Small intestine (tissue), 7 donors: ENCODE measurements around the gene TSPAN11. TPM values are rescaled to one million over a fixed set of nuclear protein-coding genes. Genes with fewer than 3 reads are reported as not detected.
A peak's percentile ranks its signal among the peaks of the same experiment; 100 is the strongest.

Source experiments
- DNase-seq, 2 donors: peaks; one replicate each; pipeline versions ENCODE4 v3.0.0 to v3.0.0-alpha.2; 2013
- FAIRE-seq: peaks from 2 replicates; lab custom pipeline; 2012; peaks lifted over from hg19 to GRCh38; lab: Jason Lieb, UNC
- H3K27ac ChIP-seq, 3 donors: one replicate each; pipeline ENCODE4 v1.5.1; 2013; ENCODE audit warnings: low read length in 2 of 3, mild to moderate bottlenecking in 2 of 3, control low read depth in 1 of 3, inconsistent platforms in 1 of 3, low read depth in 1 of 3, moderate library complexity in 1 of 3
- H3K27me3 ChIP-seq, 3 donors: one replicate each; pipeline ENCODE4 v1.6.1; 2013; ENCODE audit warnings: low read length in 3 of 3, inconsistent platforms in 1 of 3; ENCODE audit not compliant: control insufficient read depth in 3 of 3, insufficient read depth in 3 of 3
- H3K36me3 ChIP-seq, 3 donors: one replicate each; pipeline ENCODE4 v1.6.1; 2013; ENCODE audit warnings: low read length in 3 of 3, inconsistent platforms in 1 of 3, low read depth in 1 of 3, mild to moderate bottlenecking in 1 of 3, moderate library complexity in 1 of 3; ENCODE audit not compliant: control insufficient read depth in 3 of 3, insufficient read depth in 2 of 3
- H3K4me1 ChIP-seq, 3 donors: one replicate each; pipeline ENCODE4 v1.6.1; 2013; ENCODE audit warnings: low read length in 2 of 3, inconsistent platforms in 1 of 3, low read depth in 1 of 3, mild to moderate bottlenecking in 1 of 3, moderate library complexity in 1 of 3; ENCODE audit not compliant: control insufficient read depth in 3 of 3, insufficient read depth in 2 of 3
- H3K4me3 ChIP-seq, 3 donors: one replicate each; pipeline ENCODE4 v1.5.1; 2013; ENCODE audit warnings: low read length in 3 of 3, control low read depth in 1 of 3, inconsistent platforms in 1 of 3, low read depth in 1 of 3, mild to moderate bottlenecking in 1 of 3, moderate library complexity in 1 of 3
- H3K9me3 ChIP-seq, 2 donors: one replicate each; pipeline ENCODE4 v1.6.1; 2013; ENCODE audit warnings: low read depth in 1 of 2, low read length in 1 of 2; ENCODE audit not compliant: control insufficient read depth in 2 of 2, insufficient read depth in 1 of 2
- WGBS, 3 donors: extraction: QIAGEN DNeasy Blood & Tissue Kit; methylation state at CpG; one replicate each; pipeline ENCODE4 v1.1.7; 2013; 5-methylcytosine and 5-hydroxymethylcytosine counted together
- polyA plus RNA-seq, 4 donors: library from polyadenylated mRNA; stranded (reverse) in 3 of 4; unstranded in 1 of 4; fragments of 200-250 nt in 3 of 4; fragments of 120-200 nt in 1 of 4; gene quantifications; one replicate each; pipeline versions ENCODE4 v1.2.1 to v1.2.3, GENCODE V29; 2013
- donor health status: healthy with polysubstance abuse.
- donor health status: control.
- donor health status: control.
- donor health status: Bipolar disorder and iron deficiency.
- donor health status: healthy.

Gene TSPAN11
- polyA plus RNA-seq, 4 donors: 0.54 to 3.9 (median 3.9) TPM; not detected in 1

- Histone ChIP-seq H3K4me1 (no peaks in the 10 kb centered on the region), H3K27ac (no peak overlapping the region), H3K9me3 (peaks cover 0 to 4% of the 10 kb centered on the region in 2 donors), H3K4me3 (no peak overlapping the region), H3K36me3 (no peaks in the 10 kb centered on the region), H3K27me3 (peaks cover 0 to 4% (median 0%) of the 10 kb centered on the region in 3 donors)
- DNase-seq (no peak), FAIRE-seq (no peak)
- 88 to 100% (median 94%) methylated on average over 1 of the region's 1 CpG for WGBS, 3 donors
Observed at GRCh38 chr12:30955214-30955613, 28.7 kb downstream of the TSPAN11 start.

- WGBS, 3 donors: 45 to 75% (median 55%) methylated on average over 16 of the region's 16 CpGs
- H3K27me3 ChIP-seq: peaks cover 0 to 4% (median 0%) of the 10 kb centered on the region in 3 donors
- no peaks in the 10 kb centered on the region for H3K9me3 ChIP-seq
- no peaks in the 10 kb centered on the region for H3K4me1 ChIP-seq
- FAIRE-seq (no peak), DNase-seq (peak; percentile 10 to 31)
- H3K27ac ChIP-seq: no peak overlapping the region
- H3K4me3 ChIP-seq: no peak overlapping the region
- no peaks in the 10 kb centered on the region for H3K36me3 ChIP-seq
Observed at GRCh38 chr12:30959110-30959710, 32.7 kb downstream of the TSPAN11 start.

GRCh38 chr12:30959778-30960177, 33.2 kb downstream of the TSPAN11 start:
- Histone ChIP-seq H3K4me1 (no peaks in the 10 kb centered on the region), H3K27ac (no peak overlapping the region), H3K27me3 (peaks cover 0 to 4% (median 0%) of the 10 kb centered on the region in 3 donors), H3K4me3 (no peak overlapping the region), H3K36me3 (no peaks in the 10 kb centered on the region), H3K9me3 (no peaks in the 10 kb centered on the region)
- FAIRE-seq (no peak), DNase-seq (no peak)
- WGBS, 3 donors: 68 to 85% (median 73%) methylated on average over 7 to 10 of the region's 10 CpGs

- no peaks in the 10 kb centered on the region for H3K4me1 ChIP-seq
- WGBS, 3 donors: 79 to 82% (median 80%) methylated on average over 3 of the region's 3 CpGs
- no peak for FAIRE-seq
- H3K9me3 ChIP-seq: no peaks in the 10 kb centered on the region
- DNase-seq: no peak
- H3K27me3 ChIP-seq: peaks cover 0 to 4% (median 0%) of the 10 kb centered on the region in 3 donors
- no peak overlapping the region for H3K4me3 ChIP-seq
- no peaks in the 10 kb centered on the region for H3K36me3 ChIP-seq
- H3K27ac ChIP-seq: no peak overlapping the region
Observed at GRCh38 chr12:30961030-30961429, 34.5 kb downstream of the TSPAN11 start.

- 48 to 75% (median 67%) methylated on average over 2 of the region's 2 CpGs for whole genome bisulfite sequencing, 3 donors
- FAIRE-seq: no peak
- DNase-seq: no peak
Observed at GRCh38 chr12:30962047-30962446, 35.5 kb downstream of the TSPAN11 start.

GRCh38 chr12:30963709-30964564, 37.4 kb downstream of the TSPAN11 start:
- WGBS, 3 donors: 81 to 86% (median 84%) methylated on average over 19 to 21 of the region's 21 CpGs
- no peaks in the 10 kb centered on the region for H3K36me3 ChIP-seq
- DNase-seq (no peak), FAIRE-seq (no peak)
- H3K4me1 ChIP-seq: no peaks in the 10 kb centered on the region
- H3K27me3 ChIP-seq: no peaks in the 10 kb centered on the region
- H3K9me3 ChIP-seq: no peaks in the 10 kb centered on the region
- no peak overlapping the region for H3K4me3 ChIP-seq
- H3K27ac ChIP-seq: no peak overlapping the region

More at GRCh38 chr12:30962047-30962446, 35.5 kb downstream of the TSPAN11 start:
- Histone ChIP-seq H3K4me1 (no peaks in the 10 kb centered on the region), H3K4me3 (no peak overlapping the region), H3K36me3 (no peaks in the 10 kb centered on the region), H3K27me3 (peaks cover 0 to 4% (median 0%) of the 10 kb centered on the region in 3 donors), H3K9me3 (no peaks in the 10 kb centered on the region), H3K27ac (no peak overlapping the region)

GRCh38 chr12:30964896-30965612, 38.5 kb downstream of the TSPAN11 start:
- Histone ChIP-seq H3K27me3 (no peaks in the 10 kb centered on the region), H3K9me3 (no peaks in the 10 kb centered on the region), H3K4me3 (no peak overlapping the region), H3K36me3 (no peaks in the 10 kb centered on the region), H3K4me1 (no peaks in the 10 kb centered on the region), H3K27ac (no peak overlapping the region)
- DNase-seq: no peak
- WGBS, 3 donors: 80 to 87% (median 85%) methylated on average over 14 of the region's 14 CpGs
- no peak for FAIRE-seq

GRCh38 chr12:30965613-30965985, 39.1 kb downstream of the TSPAN11 start:
- no peak overlapping the region for H3K27ac ChIP-seq
- H3K4me1 ChIP-seq: no peaks in the 10 kb centered on the region
- no peaks in the 10 kb centered on the region for H3K27me3 ChIP-seq
- DNase-seq: no peak
- no peak overlapping the region for H3K4me3 ChIP-seq
- 67 to 80% (median 73%) methylated on average over 11 of the region's 11 CpGs for WGBS, 3 donors
- no peak for FAIRE-seq
- H3K36me3 ChIP-seq: no peaks in the 10 kb centered on the region
- H3K9me3 ChIP-seq: no peaks in the 10 kb centered on the region
